HEK293 (cell line): ENCODE results near the gene UFD1.

Source experiments
- CTCF ChIP-seq: fragments of 450-650 bp; formaldehyde crosslinking; IDR thresholded peaks from 2 replicates; pipeline ENCODE4 v1.5.1; 2016; ENCODE audit warnings: missing biosample characterization, missing genetic modification characterization
- SP2 ChIP-seq: fragments of 450-650 bp; formaldehyde crosslinking; IDR thresholded peaks from 2 replicates; pipeline ENCODE4 v1.5.1; 2016; ENCODE audit warnings: missing biosample characterization, missing genetic modification characterization
- ZNF221 ChIP-seq: fragments of 450-650 bp; formaldehyde crosslinking; IDR thresholded peaks from 2 replicates; pipeline ENCODE4 v1.5.1; 2017; ENCODE audit warnings: missing biosample characterization, missing genetic modification characterization, borderline replicate concordance
- ZNF274 ChIP-seq, 2 experiments: fragments of 200-500 bp in 1 of 2; fragments of 450-650 bp in 1 of 2; sonication (Bioruptor generic) in 1 of 2; formaldehyde crosslinking in 1 of 2; IDR thresholded peaks; 2 replicates each; pipeline versions ENCODE4 v1.5.1 to v1.6.1; 2014 to 2016; ENCODE audit warnings: borderline replicate concordance in 1 of 2, inconsistent platforms in 1 of 2, low read length in 1 of 2, missing biosample characterization in 1 of 2, missing genetic modification characterization in 1 of 2
- ZNF571 ChIP-seq: fragments of 450-650 bp; formaldehyde crosslinking; IDR thresholded peaks from 2 replicates; pipeline ENCODE4 v1.5.0; 2017; ENCODE audit warnings: missing biosample characterization, missing genetic modification characterization
- ZNF660 ChIP-seq: fragments of 450-650 bp; IDR thresholded peaks from 2 replicates; pipeline ENCODE4 v1.5.1; 2018; ENCODE audit warnings: missing biosample characterization, mild to moderate bottlenecking, missing genetic modification characterization

GRCh38 chr22:19447330-19448075, 31.5 kb downstream of the UFD1 start, which contains the start of gene C22orf39:
- TF ChIP-seq CTCF (tag by site-specific recombination) (no peak), ZNF660 (tag by site-specific recombination) (peak; percentile 39; the same call in 1 of the 2 replicates), SP2 (peak; percentile 97), ZNF221 (tag by site-specific recombination) (no peak), ZNF571 (no peak), ZNF274 (IDR thresholded peaks at IDR 0.05; ENCODE audit: low read length) (no peak), ZNF274 (tag by site-specific recombination; IDR thresholded peaks at IDR 0.05; ENCODE audit: borderline replicate concordance) (no peak)
